GM23338 (cell line): Measurements from ENCODE around the gene CIB4. TPM values are rescaled to one million over a fixed set of nuclear protein-coding genes. Genes with fewer than 3 reads are reported as not detected.

Source experiments
- ATAC-seq: fragments of 200-7000 bp; cut with Tn5 transposase; 3 replicates; pipeline ENCODE4 v1.9.1; 2020
- DNase-seq: peaks from one replicate; pipeline ENCODE4 v3.0.0-alpha.2; 2015; ENCODE audit warnings: low spot score
- H2AFZ ChIP-seq: fragments of 200-600 bp; sonication (generic); 2 replicates; pipeline ENCODE4 v1.8.0; 2016; ENCODE audit warnings: antibody characterized with exemption, mild to moderate bottlenecking, moderate library complexity
- H3F3A ChIP-seq: fragments of 200-600 bp; sonication (generic); replicated peaks from 2 replicates; pipeline ENCODE4 v1.8.0; 2017; ENCODE audit warnings: antibody characterized with exemption, mixed run types, low read depth
- H3K27ac ChIP-seq: fragments of 200-600 bp; sonication (generic); 2 replicates; pipeline ENCODE4 v1.6.1; 2016; ENCODE audit warnings: low read depth
- H3K27me3 ChIP-seq: fragments of 200-600 bp; sonication (generic); 2 replicates; pipeline ENCODE4 v1.8.0; 2016; ENCODE audit warnings: mild to moderate bottlenecking, mixed run types, moderate library complexity; ENCODE audit not compliant: insufficient read depth
- H3K36me3 ChIP-seq: fragments of 200-600 bp; sonication (generic); 2 replicates; pipeline ENCODE4 v1.8.0; 2016; ENCODE audit warnings: mild to moderate bottlenecking; ENCODE audit not compliant: insufficient read depth
- H3K4me1 ChIP-seq: fragments of 200-600 bp; sonication (generic); 2 replicates; pipeline ENCODE4 v1.8.0; 2016; ENCODE audit warnings: mild to moderate bottlenecking, moderate library complexity; ENCODE audit not compliant: insufficient read depth
- H3K4me2 ChIP-seq: fragments of 200-600 bp; sonication (generic); 2 replicates; pipeline ENCODE4 v1.7.1; 2017; ENCODE audit warnings: mixed run types
- H3K4me3 ChIP-seq: fragments of 200-600 bp; sonication (generic); 2 replicates; pipeline ENCODE4 v1.6.1; 2016; ENCODE audit warnings: mixed run types
- H3K79me2 ChIP-seq: fragments of 200-600 bp; sonication (generic); replicated peaks from 2 replicates; pipeline ENCODE4 v1.8.0; 2017; ENCODE audit warnings: mild to moderate bottlenecking; ENCODE audit not compliant: insufficient read depth
- H3K9me2 ChIP-seq: fragments of 200-600 bp; sonication (generic); 2 replicates; pipeline ENCODE4 v1.8.0; 2017; ENCODE audit not compliant: insufficient read depth
- H4K20me1 ChIP-seq: fragments of 200-600 bp; sonication (generic); replicated peaks from 2 replicates; pipeline ENCODE4 v1.8.0; 2017; ENCODE audit warnings: mild to moderate bottlenecking; ENCODE audit not compliant: insufficient read depth
- H3K27ac Mint-ChIP-seq: 2 replicates; pipeline ENCODE4 v1.8.0; 2020; ENCODE audit warnings: inconsistent platforms, mild to moderate bottlenecking, moderate library complexity, mixed read lengths
- H3K27me3 Mint-ChIP-seq: 3 replicates; pipeline ENCODE4 v1.8.0; 2022; ENCODE audit warnings: low read depth, mild to moderate bottlenecking, moderate library complexity, mixed read lengths, inconsistent platforms; ENCODE audit not compliant: insufficient read depth, poor library complexity
- H3K36me3 Mint-ChIP-seq: 3 replicates; pipeline ENCODE4 v1.8.0; 2021; ENCODE audit warnings: low read depth, mild to moderate bottlenecking, inconsistent platforms, moderate library complexity, mixed read lengths
- H3K4me1 Mint-ChIP-seq: 3 replicates; pipeline ENCODE4 v1.8.0; 2020; ENCODE audit warnings: mild to moderate bottlenecking, inconsistent platforms, mixed read lengths
- H3K4me3 Mint-ChIP-seq: 3 replicates; pipeline ENCODE4 v1.8.0; 2021; ENCODE audit warnings: moderate library complexity, mild to moderate bottlenecking, inconsistent platforms, mixed read lengths
- H3K9me3 Mint-ChIP-seq: 3 replicates; pipeline ENCODE4 v1.8.0; 2020; ENCODE audit warnings: moderate library complexity, mild to moderate bottlenecking, inconsistent platforms, mixed read lengths
- EZH2 ChIP-seq: fragments of 200-600 bp; sonication (generic); IDR thresholded peaks from one replicate; pipeline ENCODE4 v1.8.0; 2017; ENCODE audit warnings: antibody characterized with exemption, mild to moderate bottlenecking, low read depth; ENCODE audit not compliant: unreplicated experiment
- EZH2phosphoT487 ChIP-seq: fragments of 200-600 bp; sonication (generic); IDR thresholded peaks from one replicate; pipeline ENCODE4 v1.8.1; 2018; ENCODE audit warnings: antibody characterized with exemption; ENCODE audit not compliant: unreplicated experiment
- JUNB ChIP-seq: IDR thresholded peaks from one replicate; pipeline ENCODE4 v1.6.1; 2016; ENCODE audit warnings: antibody characterized with exemption; ENCODE audit not compliant: unreplicated experiment
- NANOG ChIP-seq: IDR thresholded peaks from 2 replicates; pipeline ENCODE4 v1.6.1; 2016; ENCODE audit warnings: antibody characterized with exemption, borderline replicate concordance
- POLR2AphosphoS5 ChIP-seq: IDR thresholded peaks from 2 replicates; pipeline ENCODE4 v1.6.1; 2016; ENCODE audit warnings: antibody characterized with exemption, low read depth
- STAT1 ChIP-seq: IDR thresholded peaks from one replicate; pipeline ENCODE4 v1.6.1; 2016; ENCODE audit warnings: antibody characterized with exemption; ENCODE audit not compliant: unreplicated experiment
- ZNF114 ChIP-seq: fragments of 250-450 bp; sonication (Bioruptor Pico); IDR thresholded peaks from 2 replicates; pipeline ENCODE4 v1.5.0; 2020; ENCODE audit warnings: mild to moderate bottlenecking, moderate library complexity
- ZNF331 ChIP-seq: fragments of 250-450 bp; sonication (Bioruptor Pico); IDR thresholded peaks from 2 replicates; pipeline ENCODE4 v1.5.0; 2020; ENCODE audit warnings: low read depth, mild to moderate bottlenecking, moderate library complexity
- polyA plus RNA-seq: library from polyadenylated mRNA; unstranded; fragments of >200 nt; fragmentation: Nextera tagmentation; extraction: Ambion mirVana; gene quantifications from 2 replicates; pipeline ENCODE4 v1.2.1, GENCODE V29; 2016
- total RNA-seq: library from RNA; depleted of rRNA; stranded (reverse); fragments of >200 nt; shearing (Covaris generic); gene quantifications from 2 replicates; pipeline ENCODE4 v1.2.3, GENCODE V29; 2014
- TF ChIP-seq, protein P1 (sequence below), 2 experiments: fragments of 200-600 bp in 1 of 2; sonication (generic) in 1 of 2; conservative IDR thresholded peaks; 2 replicates each; pipeline versions ENCODE4 v1.5.1 to v1.6.1; 2016 to 2017; ENCODE audit warnings: antibody characterized with exemption in 2 of 2, low read depth in 2 of 2, mild to moderate bottlenecking in 2 of 2, moderate library complexity in 1 of 2
- TF ChIP-seq, protein P2 (sequence below): fragments of 250-450 bp; sonication (Bioruptor Pico); IDR thresholded peaks from 2 replicates; pipeline ENCODE4 v1.5.0; 2020; ENCODE audit warnings: mild to moderate bottlenecking, moderate library complexity
- TF ChIP-seq, protein P3 (sequence below): IDR thresholded peaks from 2 replicates; pipeline ENCODE4 v1.6.1; 2016; ENCODE audit warnings: antibody characterized with exemption
- TF ChIP-seq, protein P4 (sequence below): IDR thresholded peaks from one replicate; pipeline ENCODE4 v1.6.1; 2018; ENCODE audit warnings: antibody characterized with exemption; ENCODE audit not compliant: unreplicated experiment

Gene CIB4
- total and polyA plus RNA-seq, 2 experiments from 2014 or later = not detected

DNA sequence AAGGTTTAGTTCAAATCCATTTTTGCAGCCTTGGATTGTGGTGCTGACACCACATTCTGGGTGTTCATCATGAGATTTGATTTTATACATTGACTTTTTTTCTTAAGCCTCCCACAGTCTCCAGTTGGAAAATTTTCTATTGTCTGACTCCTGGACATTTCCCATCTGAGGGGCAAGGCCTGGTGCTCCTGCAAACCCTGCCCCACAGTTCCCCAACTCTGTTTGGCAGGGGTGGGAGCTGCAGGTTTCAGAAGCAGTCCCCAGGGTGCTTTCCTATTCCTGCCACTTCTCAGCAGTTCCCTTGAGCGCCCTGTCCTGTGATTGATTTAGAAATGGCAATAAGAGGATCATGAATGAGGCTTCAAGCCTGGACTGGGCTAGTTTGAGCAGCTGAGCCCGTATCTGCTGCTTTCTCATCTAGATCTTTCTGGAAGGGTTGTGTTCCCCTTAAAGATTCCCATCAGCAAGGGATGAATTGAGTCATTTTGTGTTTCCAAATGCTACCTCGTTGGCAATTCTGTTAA lies 77.0 kb downstream of the CIB4 start (continued):
- TF ChIP-seq, protein P1, sequence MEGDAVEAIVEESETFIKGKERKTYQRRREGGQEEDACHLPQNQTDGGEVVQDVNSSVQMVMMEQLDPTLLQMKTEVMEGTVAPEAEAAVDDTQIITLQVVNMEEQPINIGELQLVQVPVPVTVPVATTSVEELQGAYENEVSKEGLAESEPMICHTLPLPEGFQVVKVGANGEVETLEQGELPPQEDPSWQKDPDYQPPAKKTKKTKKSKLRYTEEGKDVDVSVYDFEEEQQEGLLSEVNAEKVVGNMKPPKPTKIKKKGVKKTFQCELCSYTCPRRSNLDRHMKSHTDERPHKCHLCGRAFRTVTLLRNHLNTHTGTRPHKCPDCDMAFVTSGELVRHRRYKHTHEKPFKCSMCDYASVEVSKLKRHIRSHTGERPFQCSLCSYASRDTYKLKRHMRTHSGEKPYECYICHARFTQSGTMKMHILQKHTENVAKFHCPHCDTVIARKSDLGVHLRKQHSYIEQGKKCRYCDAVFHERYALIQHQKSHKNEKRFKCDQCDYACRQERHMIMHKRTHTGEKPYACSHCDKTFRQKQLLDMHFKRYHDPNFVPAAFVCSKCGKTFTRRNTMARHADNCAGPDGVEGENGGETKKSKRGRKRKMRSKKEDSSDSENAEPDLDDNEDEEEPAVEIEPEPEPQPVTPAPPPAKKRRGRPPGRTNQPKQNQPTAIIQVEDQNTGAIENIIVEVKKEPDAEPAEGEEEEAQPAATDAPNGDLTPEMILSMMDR (conservative IDR thresholded peaks at IDR 0.05; ENCODE audit: low read depth in 2 of 2) = no peak
- TF ChIP-seq ZNF331 (CRISPR knock-in tag) (no peak), EZH2phosphoT487 (no peak), POLR2AphosphoS5 (no peak)

DNA sequence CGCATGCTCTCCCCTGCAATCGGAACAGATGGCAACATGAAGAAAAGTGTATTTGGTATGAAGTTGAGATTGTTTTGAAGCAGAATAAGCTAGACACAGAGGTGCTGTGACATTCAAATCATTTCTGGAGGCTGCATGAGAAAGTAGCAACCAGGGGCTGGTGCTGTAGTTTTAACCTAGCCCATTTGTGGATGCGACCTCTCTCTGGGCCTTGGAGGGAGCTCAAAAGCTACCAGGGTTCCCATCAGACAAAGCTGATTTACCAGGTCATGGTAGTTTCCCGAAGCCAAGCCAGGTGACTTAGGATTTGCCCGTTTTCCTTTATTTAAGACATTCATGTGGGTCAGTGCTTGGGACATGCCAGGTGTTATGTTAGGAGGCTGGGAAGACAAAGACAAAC lies 77.5 kb downstream of the CIB4 start:
- H3K36me3 Mint-ChIP-seq = no peaks in the 10 kb centered on the region; the same call in 2 of the 3 replicates
- H3K27me3 ChIP-seq = peaks cover 31% of the 10 kb centered on the region
- no peaks in the 10 kb centered on the region; the same call in 2 of the 3 replicates for H3K9me3 Mint-ChIP-seq
- H3K4me3 Mint-ChIP-seq = no peak overlapping the region
- no peak overlapping the region for H3K27ac Mint-ChIP-seq
- no peaks in the 10 kb centered on the region for H4K20me1 ChIP-seq
- DNase-seq (no peak), ATAC-seq (no peak)
- H3K27me3 Mint-ChIP-seq = peaks cover 32% of the 10 kb centered on the region
- H3F3A ChIP-seq = no peaks in the 10 kb centered on the region
- no peak overlapping the region for H3K4me2 ChIP-seq
- no peaks in the 10 kb centered on the region for H3K79me2 ChIP-seq
- H3K36me3 ChIP-seq = no peaks in the 10 kb centered on the region
- H3K4me1 Mint-ChIP-seq = peaks cover 28% of the 10 kb centered on the region
- no peaks in the 10 kb centered on the region; the same call in 1 of the 2 replicates for H3K4me1 ChIP-seq
- no peaks in the 10 kb centered on the region for H3K9me2 ChIP-seq
- H3K27ac ChIP-seq = no peak overlapping the region
- no peak overlapping the region for H2AFZ ChIP-seq
- H3K4me3 ChIP-seq = no peak overlapping the region
- no peak for TF ChIP-seq EZH2phosphoT487
- TF ChIP-seq POLR2AphosphoS5 = no peak
- TF ChIP-seq, protein P2, sequence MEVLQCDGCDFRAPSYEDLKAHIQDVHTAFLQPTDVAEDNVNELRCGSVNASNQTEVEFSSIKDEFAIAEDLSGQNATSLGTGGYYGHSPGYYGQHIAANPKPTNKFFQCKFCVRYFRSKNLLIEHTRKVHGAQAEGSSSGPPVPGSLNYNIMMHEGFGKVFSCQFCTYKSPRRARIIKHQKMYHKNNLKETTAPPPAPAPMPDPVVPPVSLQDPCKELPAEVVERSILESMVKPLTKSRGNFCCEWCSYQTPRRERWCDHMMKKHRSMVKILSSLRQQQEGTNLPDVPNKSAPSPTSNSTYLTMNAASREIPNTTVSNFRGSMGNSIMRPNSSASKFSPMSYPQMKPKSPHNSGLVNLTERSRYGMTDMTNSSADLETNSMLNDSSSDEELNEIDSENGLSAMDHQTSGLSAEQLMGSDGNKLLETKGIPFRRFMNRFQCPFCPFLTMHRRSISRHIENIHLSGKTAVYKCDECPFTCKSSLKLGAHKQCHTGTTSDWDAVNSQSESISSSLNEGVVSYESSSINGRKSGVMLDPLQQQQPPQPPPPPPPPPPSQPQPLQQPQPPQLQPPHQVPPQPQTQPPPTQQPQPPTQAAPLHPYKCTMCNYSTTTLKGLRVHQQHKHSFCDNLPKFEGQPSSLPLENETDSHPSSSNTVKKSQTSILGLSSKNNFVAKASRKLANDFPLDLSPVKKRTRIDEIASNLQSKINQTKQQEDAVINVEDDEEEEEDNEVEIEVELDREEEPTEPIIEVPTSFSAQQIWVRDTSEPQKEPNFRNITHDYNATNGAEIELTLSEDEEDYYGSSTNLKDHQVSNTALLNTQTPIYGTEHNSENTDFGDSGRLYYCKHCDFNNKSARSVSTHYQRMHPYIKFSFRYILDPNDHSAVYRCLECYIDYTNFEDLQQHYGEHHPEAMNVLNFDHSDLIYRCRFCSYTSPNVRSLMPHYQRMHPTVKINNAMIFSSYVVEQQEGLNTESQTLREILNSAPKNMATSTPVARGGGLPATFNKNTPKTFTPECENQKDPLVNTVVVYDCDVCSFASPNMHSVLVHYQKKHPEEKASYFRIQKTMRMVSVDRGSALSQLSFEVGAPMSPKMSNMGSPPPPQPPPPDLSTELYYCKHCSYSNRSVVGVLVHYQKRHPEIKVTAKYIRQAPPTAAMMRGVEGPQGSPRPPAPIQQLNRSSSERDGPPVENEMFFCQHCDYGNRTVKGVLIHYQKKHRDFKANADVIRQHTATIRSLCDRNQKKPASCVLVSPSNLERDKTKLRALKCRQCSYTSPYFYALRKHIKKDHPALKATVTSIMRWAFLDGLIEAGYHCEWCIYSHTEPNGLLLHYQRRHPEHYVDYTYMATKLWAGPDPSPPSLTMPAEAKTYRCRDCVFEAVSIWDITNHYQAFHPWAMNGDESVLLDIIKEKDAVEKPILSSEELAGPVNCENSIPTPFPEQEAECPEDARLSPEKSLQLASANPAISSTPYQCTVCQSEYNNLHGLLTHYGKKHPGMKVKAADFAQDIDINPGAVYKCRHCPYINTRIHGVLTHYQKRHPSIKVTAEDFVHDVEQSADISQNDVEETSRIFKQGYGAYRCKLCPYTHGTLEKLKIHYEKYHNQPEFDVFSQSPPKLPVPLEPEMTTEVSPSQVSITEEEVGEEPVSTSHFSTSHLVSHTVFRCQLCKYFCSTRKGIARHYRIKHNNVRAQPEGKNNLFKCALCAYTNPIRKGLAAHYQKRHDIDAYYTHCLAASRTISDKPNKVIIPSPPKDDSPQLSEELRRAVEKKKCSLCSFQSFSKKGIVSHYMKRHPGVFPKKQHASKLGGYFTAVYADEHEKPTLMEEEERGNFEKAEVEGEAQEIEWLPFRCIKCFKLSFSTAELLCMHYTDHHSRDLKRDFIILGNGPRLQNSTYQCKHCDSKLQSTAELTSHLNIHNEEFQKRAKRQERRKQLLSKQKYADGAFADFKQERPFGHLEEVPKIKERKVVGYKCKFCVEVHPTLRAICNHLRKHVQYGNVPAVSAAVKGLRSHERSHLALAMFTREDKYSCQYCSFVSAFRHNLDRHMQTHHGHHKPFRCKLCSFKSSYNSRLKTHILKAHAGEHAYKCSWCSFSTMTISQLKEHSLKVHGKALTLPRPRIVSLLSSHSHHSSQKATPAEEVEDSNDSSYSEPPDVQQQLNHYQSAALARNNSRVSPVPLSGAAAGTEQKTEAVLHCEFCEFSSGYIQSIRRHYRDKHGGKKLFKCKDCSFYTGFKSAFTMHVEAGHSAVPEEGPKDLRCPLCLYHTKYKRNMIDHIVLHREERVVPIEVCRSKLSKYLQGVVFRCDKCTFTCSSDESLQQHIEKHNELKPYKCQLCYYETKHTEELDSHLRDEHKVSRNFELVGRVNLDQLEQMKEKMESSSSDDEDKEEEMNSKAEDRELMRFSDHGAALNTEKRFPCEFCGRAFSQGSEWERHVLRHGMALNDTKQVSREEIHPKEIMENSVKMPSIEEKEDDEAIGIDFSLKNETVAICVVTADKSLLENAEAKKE (CRISPR knock-in tag) = no peak
- TF ChIP-seq EZH2 = no peak
- no peak for TF ChIP-seq ZNF114 (CRISPR knock-in tag)
- TF ChIP-seq, protein P3, sequence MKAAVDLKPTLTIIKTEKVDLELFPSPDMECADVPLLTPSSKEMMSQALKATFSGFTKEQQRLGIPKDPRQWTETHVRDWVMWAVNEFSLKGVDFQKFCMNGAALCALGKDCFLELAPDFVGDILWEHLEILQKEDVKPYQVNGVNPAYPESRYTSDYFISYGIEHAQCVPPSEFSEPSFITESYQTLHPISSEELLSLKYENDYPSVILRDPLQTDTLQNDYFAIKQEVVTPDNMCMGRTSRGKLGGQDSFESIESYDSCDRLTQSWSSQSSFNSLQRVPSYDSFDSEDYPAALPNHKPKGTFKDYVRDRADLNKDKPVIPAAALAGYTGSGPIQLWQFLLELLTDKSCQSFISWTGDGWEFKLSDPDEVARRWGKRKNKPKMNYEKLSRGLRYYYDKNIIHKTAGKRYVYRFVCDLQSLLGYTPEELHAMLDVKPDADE = no peak
- no peak for TF ChIP-seq STAT1
- no peak for TF ChIP-seq JUNB
- TF ChIP-seq ZNF331 (CRISPR knock-in tag) = no peak
- TF ChIP-seq NANOG = no peak
- TF ChIP-seq, protein P4, sequence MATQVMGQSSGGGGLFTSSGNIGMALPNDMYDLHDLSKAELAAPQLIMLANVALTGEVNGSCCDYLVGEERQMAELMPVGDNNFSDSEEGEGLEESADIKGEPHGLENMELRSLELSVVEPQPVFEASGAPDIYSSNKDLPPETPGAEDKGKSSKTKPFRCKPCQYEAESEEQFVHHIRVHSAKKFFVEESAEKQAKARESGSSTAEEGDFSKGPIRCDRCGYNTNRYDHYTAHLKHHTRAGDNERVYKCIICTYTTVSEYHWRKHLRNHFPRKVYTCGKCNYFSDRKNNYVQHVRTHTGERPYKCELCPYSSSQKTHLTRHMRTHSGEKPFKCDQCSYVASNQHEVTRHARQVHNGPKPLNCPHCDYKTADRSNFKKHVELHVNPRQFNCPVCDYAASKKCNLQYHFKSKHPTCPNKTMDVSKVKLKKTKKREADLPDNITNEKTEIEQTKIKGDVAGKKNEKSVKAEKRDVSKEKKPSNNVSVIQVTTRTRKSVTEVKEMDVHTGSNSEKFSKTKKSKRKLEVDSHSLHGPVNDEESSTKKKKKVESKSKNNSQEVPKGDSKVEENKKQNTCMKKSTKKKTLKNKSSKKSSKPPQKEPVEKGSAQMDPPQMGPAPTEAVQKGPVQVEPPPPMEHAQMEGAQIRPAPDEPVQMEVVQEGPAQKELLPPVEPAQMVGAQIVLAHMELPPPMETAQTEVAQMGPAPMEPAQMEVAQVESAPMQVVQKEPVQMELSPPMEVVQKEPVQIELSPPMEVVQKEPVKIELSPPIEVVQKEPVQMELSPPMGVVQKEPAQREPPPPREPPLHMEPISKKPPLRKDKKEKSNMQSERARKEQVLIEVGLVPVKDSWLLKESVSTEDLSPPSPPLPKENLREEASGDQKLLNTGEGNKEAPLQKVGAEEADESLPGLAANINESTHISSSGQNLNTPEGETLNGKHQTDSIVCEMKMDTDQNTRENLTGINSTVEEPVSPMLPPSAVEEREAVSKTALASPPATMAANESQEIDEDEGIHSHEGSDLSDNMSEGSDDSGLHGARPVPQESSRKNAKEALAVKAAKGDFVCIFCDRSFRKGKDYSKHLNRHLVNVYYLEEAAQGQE = no peak
